IMR-90 (cell line): Measurements from ENCODE around the gene SEL1L2. TPM values are rescaled to one million over a fixed set of nuclear protein-coding genes. Genes with fewer than 3 reads are reported as not detected.

Experiments used
- ATAC-seq: fragments of 200-7000 bp; cut with Tn5 transposase; 2 replicates; pipeline ENCODE4 v1.9.1; 2020; ENCODE audit warnings: low read depth, mild to moderate bottlenecking, moderate library complexity
- BruUV-seq: library from RNA; stranded (reverse); fragments of 400-500 nt; replicated peaks from 2 replicates; lab custom pipeline; 2021; lab: Mats Ljungman, UMichigan
- CTCF ChIA-PET: fragments of 300-600 bp; formaldehyde crosslinking; extraction: SDS; loops from one replicate; lab custom pipeline; 2021; ENCODE audit warnings: antibody characterized with exemption; lab: Yijun Ruan, JAX
- POLR2A ChIA-PET: fragments of 300-600 bp; sonication (Branson Sonifier 250); formaldehyde crosslinking; loops from one replicate; lab custom pipeline; 2022; ENCODE audit warnings: antibody characterized with exemption; ENCODE audit not compliant: unreplicated experiment; lab: Charles Lee
- DNase-seq: peaks from one replicate; pipeline ENCODE4 v3.0.0; 2013
- H2AFZ ChIP-seq: replicated peaks from 2 replicates; pipeline ENCODE3; 2013; ENCODE audit warnings: low read length, mild to moderate bottlenecking; ENCODE audit not compliant: poor library complexity
- H2AK5ac ChIP-seq: 2 replicates; pipeline ENCODE4 v1.6.1; 2013; ENCODE audit warnings: low read depth, low read length, inconsistent platforms
- H2AK9ac ChIP-seq: replicated peaks from 2 replicates; pipeline ENCODE3; 2013; ENCODE audit warnings: mild to moderate bottlenecking, low read depth, low read length, moderate library complexity; ENCODE audit not compliant: poor library complexity
- H2BK120ac ChIP-seq: 2 replicates; pipeline ENCODE4 v1.6.1; 2013; ENCODE audit warnings: low read depth, low read length, inconsistent platforms
- H2BK15ac ChIP-seq: 3 replicates; pipeline ENCODE4 v1.6.1; 2013; ENCODE audit warnings: low read depth, low read length, inconsistent platforms
- H2BK20ac ChIP-seq: 2 replicates; pipeline ENCODE4 v1.6.1; 2013; ENCODE audit warnings: low read depth, mild to moderate bottlenecking, inconsistent platforms, low read length, moderate library complexity
- H2BK5ac ChIP-seq: 2 replicates; pipeline ENCODE4 v1.6.1; 2013; ENCODE audit warnings: mild to moderate bottlenecking, low read depth, low read length, inconsistent platforms; ENCODE audit not compliant: poor library complexity, severe bottlenecking
- H3K14ac ChIP-seq: replicated peaks from 2 replicates; pipeline ENCODE4 v1.6.1; 2013; ENCODE audit warnings: low read depth, low read length, inconsistent platforms
- H3K18ac ChIP-seq: 2 replicates; pipeline ENCODE4 v1.6.1; 2013; ENCODE audit warnings: low read depth, low read length, control low read depth
- H3K23ac ChIP-seq: 2 replicates; pipeline ENCODE4 v1.6.1; 2013; ENCODE audit warnings: low read depth, low read length, inconsistent platforms
- H3K27ac ChIP-seq: 2 replicates; pipeline ENCODE4 v1.5.1; 2013; ENCODE audit warnings: mild to moderate bottlenecking, control low read depth, low read length; ENCODE audit not compliant: insufficient read depth
- H3K27me3 ChIP-seq: 2 replicates; pipeline ENCODE4 v1.6.1; 2013; ENCODE audit warnings: low read length; ENCODE audit not compliant: control insufficient read depth, insufficient read depth
- H3K36me3 ChIP-seq: 2 replicates; pipeline ENCODE4 v1.6.1; 2013; ENCODE audit warnings: low read length, mixed read lengths; ENCODE audit not compliant: control insufficient read depth, insufficient read depth
- H3K4ac ChIP-seq: 2 replicates; pipeline ENCODE4 v1.6.1; 2013; ENCODE audit warnings: low read depth, low read length, inconsistent platforms
- H3K4me1 ChIP-seq: 2 replicates; pipeline ENCODE4 v1.6.1; 2013; ENCODE audit warnings: low read length, mixed read lengths; ENCODE audit not compliant: control insufficient read depth, insufficient read depth
- H3K4me2 ChIP-seq: 2 replicates; pipeline ENCODE4 v1.6.1; 2013; ENCODE audit warnings: low read depth, mild to moderate bottlenecking, control low read depth, low read length, moderate library complexity
- H3K4me3 ChIP-seq: 2 replicates; pipeline ENCODE4 v1.5.1; 2013; ENCODE audit warnings: low read depth, mild to moderate bottlenecking, control low read depth, low read length, moderate library complexity; ENCODE audit not compliant: insufficient read depth
- H3K56ac ChIP-seq: 2 replicates; pipeline ENCODE4 v1.6.1; 2013; ENCODE audit warnings: low read length, inconsistent platforms; ENCODE audit not compliant: insufficient read depth; ENCODE audit errors: extremely low read depth
- H3K79me1 ChIP-seq, 2 experiments: 2 replicates each; pipeline ENCODE4 v1.6.1; 2013; ENCODE audit warnings: low read length in 2 of 2, inconsistent platforms in 1 of 2, low read depth in 1 of 2
- H3K9ac ChIP-seq: 2 replicates; pipeline ENCODE4 v1.6.1; 2013; ENCODE audit warnings: low read depth, low read length, control low read depth
- H3K9me1 ChIP-seq: 2 replicates; pipeline ENCODE4 v1.6.1; 2013; ENCODE audit warnings: low read length, inconsistent platforms; ENCODE audit not compliant: insufficient read depth
- H3K9me3 ChIP-seq: 2 replicates; pipeline ENCODE4 v1.6.1; 2013; ENCODE audit warnings: low read length; ENCODE audit not compliant: control insufficient read depth, insufficient read depth
- H4K20me1 ChIP-seq: 2 replicates; pipeline ENCODE4 v1.6.1; 2013; ENCODE audit warnings: low read length, inconsistent platforms; ENCODE audit not compliant: insufficient read depth
- H4K5ac ChIP-seq: 2 replicates; pipeline ENCODE4 v1.6.1; 2013; ENCODE audit warnings: mild to moderate bottlenecking, low read depth, low read length, control low read depth
- H4K8ac ChIP-seq, 2 experiments: 2 replicates each; pipeline ENCODE4 v1.6.1; 2013; ENCODE audit warnings: low read depth in 2 of 2, low read length in 2 of 2, control low read depth in 1 of 2, inconsistent platforms in 1 of 2
- H4K91ac ChIP-seq: 2 replicates; pipeline ENCODE4 v1.6.1; 2013; ENCODE audit warnings: low read depth, low read length, inconsistent platforms; ENCODE audit not compliant: insufficient read depth
- BHLHE40 ChIP-seq: fragments of 150-350 bp; IDR thresholded peaks from 2 replicates; pipeline ENCODE4 v1.6.1; 2016; ENCODE audit warnings: mild to moderate bottlenecking, low read depth, low read length
- CEBPB ChIP-seq: IDR thresholded peaks from 2 replicates; pipeline ENCODE4 v1.6.1; 2012; ENCODE audit warnings: low read depth, low read length, improper control_type of control experiment
- CHD1 ChIP-seq: IDR thresholded peaks from 2 replicates; pipeline ENCODE4 v1.6.1; 2012; ENCODE audit warnings: low read depth, low read length, improper control_type of control experiment
- CTCF ChIP-seq: conservative IDR thresholded peaks from 2 replicates; pipeline ENCODE4 v1.5.1; 2012; ENCODE audit warnings: mild to moderate bottlenecking, low read depth, low read length, improper control_type of control experiment
- FOS ChIP-seq: fragments of 150-350 bp; IDR thresholded peaks from 2 replicates; pipeline ENCODE4 v1.6.1; 2016; ENCODE audit warnings: low read depth, low read length
- MAZ ChIP-seq: IDR thresholded peaks from 2 replicates; pipeline ENCODE4 v1.6.1; 2012; ENCODE audit warnings: low read depth, mild to moderate bottlenecking, low read length, improper control_type of control experiment, moderate library complexity, borderline replicate concordance
- NFE2L2 ChIP-seq: fragments of 150-350 bp; IDR thresholded peaks from 2 replicates; pipeline ENCODE4 v1.6.1; 2016; ENCODE audit warnings: low read depth, mild to moderate bottlenecking, low read length
- RCOR1 ChIP-seq: IDR thresholded peaks from 2 replicates; pipeline ENCODE4 v1.6.1; 2012; ENCODE audit warnings: mild to moderate bottlenecking, low read length, improper control_type of control experiment; ENCODE audit not compliant: insufficient replicate concordance
- RFX5 ChIP-seq: IDR thresholded peaks from 2 replicates; pipeline ENCODE4 v1.8.0; 2012; ENCODE audit warnings: low read depth, mild to moderate bottlenecking, low read length, moderate library complexity
- SMC3 ChIP-seq: fragments of 150-350 bp; IDR thresholded peaks from 2 replicates; pipeline ENCODE4 v1.6.1; 2016; ENCODE audit warnings: low read depth, mild to moderate bottlenecking, antibody characterized with exemption, low read length, moderate library complexity
- WGBS, 2 experiments: methylation state at CpG; one replicate each; pipeline versions ENCODE4 v1.1.5 to v1.1.7; 2013; ENCODE audit warnings: missing lambda C conversion rate in 2 of 2; ENCODE audit not compliant: insufficient read length in 1 of 2; ENCODE audit errors: extremely low coverage in 2 of 2; 5-methylcytosine and 5-hydroxymethylcytosine counted together
- dilution Hi-C: fragments of 300-500 bp; cut with HindIII; formaldehyde crosslinking; loops from one replicate; pipeline ENCODE4 v1.14.3; 2018; ENCODE audit warnings: low sequenced_read_pairs; ENCODE audit not compliant: unreplicated experiment
- in situ Hi-C: fragments of 300-500 bp; cut with MboI; formaldehyde crosslinking; loops from 3 replicates; pipeline ENCODE4 v1.14.3; 2019; ENCODE audit warnings: low sequenced_read_pairs, inconsistent platforms, mixed read lengths
- intact Hi-C: fragments of 100-400 bp; cut with micrococcal nuclease; formaldehyde crosslinking; loops from 2 replicates; pipeline ENCODE4 v1.10.0; 2022
- polyA plus RNA-seq, 3 experiments: library from polyadenylated mRNA; depleted of rRNA; stranded (reverse); fragments of >200 nt; gene quantifications; 2 replicates each; pipeline ENCODE4 v1.2.3, GENCODE V29; 2012; ENCODE audit warnings: low replicate concordance in 1 of 3
- total RNA-seq: library from RNA; depleted of rRNA; stranded (reverse); fragments of >200 nt; gene quantifications from 2 replicates; pipeline ENCODE4 v1.2.3, GENCODE V29; 2012
- TF ChIP-seq, protein P1 (sequence below): fragments of 150-350 bp; IDR thresholded peaks from 2 replicates; pipeline ENCODE4 v1.6.1; 2017; ENCODE audit warnings: mild to moderate bottlenecking, antibody characterized with exemption, low read length, low read depth

The SEL1L2 gene
- total and polyA plus RNA-seq, 2 of the 4 experiments (the other 2 are of a cell fraction): not detected

DNA sequence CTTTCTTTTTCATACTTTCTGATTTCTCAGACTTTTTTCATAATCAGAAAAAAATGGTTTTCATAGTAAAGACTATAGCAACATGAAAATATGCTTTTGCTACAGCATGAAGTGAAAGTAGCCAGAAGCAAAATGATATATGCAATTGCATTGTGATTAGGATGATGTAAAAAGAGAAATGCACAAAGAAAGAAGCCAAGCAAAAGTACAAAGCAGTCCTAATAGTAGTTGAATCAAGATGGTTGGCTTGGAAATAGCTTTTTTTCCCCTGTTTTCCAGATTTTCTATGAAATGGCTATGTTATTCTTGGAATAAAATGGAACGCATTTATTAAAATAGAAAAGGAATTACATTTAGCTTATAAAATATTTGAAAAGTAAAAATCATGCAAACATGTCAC, 77.3 kb downstream of the SEL1L2 start:
- Histone ChIP-seq H4K8ac (no peak overlapping the region), H4K91ac (no peak overlapping the region), H3K4me2 (no peak overlapping the region), H3K27ac (no peak overlapping the region), H3K36me3 (no peaks in the 10 kb centered on the region), H3K4me1 (no peaks in the 10 kb centered on the region), H3K9ac (no peak overlapping the region), H4K20me1 (no peaks in the 10 kb centered on the region), H3K9me3 (peaks cover 7% of the 10 kb centered on the region; the same call in 1 of the 2 replicates), H2BK15ac (no peak overlapping the region), H3K79me1 (no peaks in the 10 kb centered on the region), H3K9me1 (no peaks in the 10 kb centered on the region), H2BK20ac (no peak overlapping the region), H3K27me3 (no peaks in the 10 kb centered on the region), H2BK120ac (no peak overlapping the region), H3K56ac (no peak overlapping the region), H3K4ac (no peak overlapping the region), H2AFZ (no peak overlapping the region), H2BK5ac (no peak overlapping the region), H3K18ac (no peak overlapping the region), H2AK9ac (no peak overlapping the region), H3K23ac (no peak overlapping the region), H3K4me3 (no peak overlapping the region), H3K14ac (no peak overlapping the region), H4K5ac (no peak overlapping the region), H2AK5ac (no peak overlapping the region)
- TF ChIP-seq NFE2L2 (no peak), CHD1 (no peak), SMC3 (no peak), FOS (no peak), CTCF (no peak), BHLHE40 (no peak), RCOR1 (no peak), MAZ (no peak), CEBPB (no peak), RFX5 (no peak)
- TF ChIP-seq, protein P1, sequence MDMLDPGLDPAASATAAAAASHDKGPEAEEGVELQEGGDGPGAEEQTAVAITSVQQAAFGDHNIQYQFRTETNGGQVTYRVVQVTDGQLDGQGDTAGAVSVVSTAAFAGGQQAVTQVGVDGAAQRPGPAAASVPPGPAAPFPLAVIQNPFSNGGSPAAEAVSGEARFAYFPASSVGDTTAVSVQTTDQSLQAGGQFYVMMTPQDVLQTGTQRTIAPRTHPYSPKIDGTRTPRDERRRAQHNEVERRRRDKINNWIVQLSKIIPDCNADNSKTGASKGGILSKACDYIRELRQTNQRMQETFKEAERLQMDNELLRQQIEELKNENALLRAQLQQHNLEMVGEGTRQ: no peak
- intact Hi-C loops: no loop called here
- ChIA-PET POLR2A (no interaction called here), CTCF (no interaction called here)
- WGBS, 2 experiments: no CpG with 5 or more reads among the region's 1 CpG
- ATAC-seq (no peak), DNase-seq (no peak)
- in situ Hi-C loops: no loop called here
- BruUV-seq: no TSS peak
- dilution Hi-C loops: no loop called here
